CD14-positive monocyte (primary cell): Measurements from ENCODE around the gene MYL2. TPM values are rescaled to one million over a fixed set of nuclear protein-coding genes. Genes with fewer than 3 reads are reported as not detected.

ENCODE experiments used
- DNase-seq, 3 donors: peaks; one replicate each; pipeline ENCODE4 v3.0.0-alpha.2; 2011 to 2022
- H2AFZ ChIP-seq: 2 replicates; pipeline ENCODE4 v1.6.0; 2012; ENCODE audit warnings: mild to moderate bottlenecking, low read depth, low read length, inconsistent platforms; ENCODE audit not compliant: insufficient read depth, poor library complexity, severe bottlenecking
- H3K27ac ChIP-seq, 2 donors: 1 replicate in 1 of 2; 2 replicates in 1 of 2; pipeline ENCODE4 v1.5.1; 2012 to 2013; ENCODE audit warnings: low read length in 2 of 2, control low read depth in 1 of 2, inconsistent platforms in 1 of 2, low read depth in 1 of 2, mild to moderate bottlenecking in 1 of 2
- H3K27me3 ChIP-seq, 2 donors: one replicate each; pipeline versions ENCODE4 v1.6.0 to v1.6.1; 2011 to 2013; ENCODE audit warnings: low read length in 2 of 2; ENCODE audit not compliant: control insufficient read depth in 2 of 2, insufficient read depth in 2 of 2
- H3K36me3 ChIP-seq, 2 donors: replicated peaks in 1 of 2; 1 replicate in 1 of 2; 2 replicates in 1 of 2; pipeline versions ENCODE4 v1.5.1 to v1.6.1; 2012 to 2013; ENCODE audit warnings: low read length in 2 of 2, control low read depth in 1 of 2, inconsistent platforms in 1 of 2, mild to moderate bottlenecking in 1 of 2; ENCODE audit not compliant: insufficient read depth in 2 of 2, control insufficient read depth in 1 of 2
- H3K4me1 ChIP-seq, 2 donors: 1 replicate in 1 of 2; 2 replicates in 1 of 2; pipeline versions ENCODE4 v1.5.1 to v1.6.1; 2012 to 2013; ENCODE audit warnings: low read length in 2 of 2, control low read depth in 1 of 2, inconsistent platforms in 1 of 2, mild to moderate bottlenecking in 1 of 2, moderate library complexity in 1 of 2; ENCODE audit not compliant: insufficient read depth in 2 of 2, control insufficient read depth in 1 of 2
- H3K4me2 ChIP-seq: replicated peaks from 2 replicates; pipeline ENCODE3; 2012; ENCODE audit warnings: low read length, moderate library complexity, mild to moderate bottlenecking; ENCODE audit not compliant: poor library complexity, severe bottlenecking; ENCODE audit errors: extremely low read depth
- H3K4me3 ChIP-seq, 3 experiments: fragments of 200-600 bp in 1 of 3; sonication (generic) in 1 of 3; replicated peaks in 1 of 3; 1 replicate in 2 of 3; 2 replicates in 1 of 3; pipeline ENCODE4 v1.5.1; 2011 to 2013; ENCODE audit warnings: low read length in 3 of 3, mild to moderate bottlenecking in 3 of 3, control low read depth in 2 of 3, low read depth in 2 of 3, inconsistent platforms in 1 of 3, moderate library complexity in 1 of 3
- H3K79me2 ChIP-seq: 2 replicates; pipeline ENCODE4 v1.6.0; 2012; ENCODE audit warnings: mild to moderate bottlenecking, control low read depth, inconsistent platforms, low read length, moderate library complexity; ENCODE audit not compliant: insufficient read depth
- H3K9ac ChIP-seq: 2 replicates; pipeline ENCODE4 v1.6.0; 2017; ENCODE audit warnings: low read length, mild to moderate bottlenecking; ENCODE audit not compliant: insufficient read depth, poor library complexity, severe bottlenecking
- H3K9me3 ChIP-seq, 2 donors: replicated peaks in 1 of 2; 1 replicate in 1 of 2; 2 replicates in 1 of 2; pipeline versions ENCODE4 v1.5.1 to v1.6.1; 2012 to 2013; ENCODE audit warnings: low read length in 2 of 2, control low read depth in 1 of 2; ENCODE audit not compliant: control insufficient read depth in 1 of 2, insufficient read depth in 1 of 2
- H4K20me1 ChIP-seq: 2 replicates; pipeline ENCODE4 v1.6.0; 2012; ENCODE audit warnings: mild to moderate bottlenecking, low read length, control low read depth, moderate library complexity; ENCODE audit not compliant: insufficient read depth
- H3K27ac Mint-ChIP-seq, 7 donors: one replicate each; pipeline ENCODE4 v1.8.0; 2020; ENCODE audit warnings: mild to moderate bottlenecking in 7 of 7, mixed read lengths in 7 of 7, moderate library complexity in 6 of 7, inconsistent platforms in 2 of 7
- H3K27me3 Mint-ChIP-seq, 3 donors: one replicate each; pipeline ENCODE4 v1.8.0; 2021 to 2022; ENCODE audit warnings: low read depth in 3 of 3, mild to moderate bottlenecking in 3 of 3, mixed read lengths in 3 of 3, moderate library complexity in 3 of 3, inconsistent platforms in 1 of 3
- H3K36me3 Mint-ChIP-seq, 2 donors: one replicate each; pipeline ENCODE4 v1.8.0; 2020; ENCODE audit warnings: mixed read lengths in 2 of 2, inconsistent platforms in 1 of 2, mild to moderate bottlenecking in 1 of 2
- H3K4me1 Mint-ChIP-seq: one replicate; pipeline ENCODE4 v1.8.0; 2020; ENCODE audit warnings: mild to moderate bottlenecking, mixed read lengths
- H3K4me3 Mint-ChIP-seq, 2 donors: one replicate each; pipeline ENCODE4 v1.8.0; 2020; ENCODE audit warnings: mild to moderate bottlenecking in 2 of 2, mixed read lengths in 2 of 2, moderate library complexity in 1 of 2
- H3K9me3 Mint-ChIP-seq, 7 donors: one replicate each; pipeline ENCODE4 v1.8.0; 2020 to 2022; ENCODE audit warnings: mixed read lengths in 7 of 7, mild to moderate bottlenecking in 6 of 7, moderate library complexity in 6 of 7, inconsistent platforms in 2 of 7
- WGBS: methylation state at CpG from one replicate; pipeline ENCODE4 v1.1.5; 2013; ENCODE audit warnings: missing lambda C conversion rate; ENCODE audit not compliant: insufficient coverage; 5-methylcytosine and 5-hydroxymethylcytosine counted together
- intact Hi-C, 2 donors: fragments of 100-400 bp; cut with micrococcal nuclease; formaldehyde crosslinking; loops; one replicate each; pipeline versions ENCODE4 v1.15.0 to v1.15.1; 2023
- polyA plus RNA-seq, 3 donors: library from polyadenylated mRNA; depleted of rRNA in 1 of 3; unstranded in 2 of 3; stranded (reverse) in 1 of 3; fragments of 300-500 nt in 2 of 3; fragments of >200 nt in 1 of 3; fragmentation: Illumina TruSeq in 2 of 3; gene quantifications; 1 replicate in 2 of 3; 2 replicates in 1 of 3; pipeline ENCODE4 v1.2.3, GENCODE V29; 2012 to 2021
- TF ChIP-seq, protein P1 (sequence below): fragments of 200-600 bp; IDR thresholded peaks from one replicate; pipeline ENCODE4 v1.8.0; 2022; ENCODE audit warnings: antibody characterized with exemption, mild to moderate bottlenecking

MYL2 gene
- polyA plus RNA-seq, 3 donors = not detected

DNA sequence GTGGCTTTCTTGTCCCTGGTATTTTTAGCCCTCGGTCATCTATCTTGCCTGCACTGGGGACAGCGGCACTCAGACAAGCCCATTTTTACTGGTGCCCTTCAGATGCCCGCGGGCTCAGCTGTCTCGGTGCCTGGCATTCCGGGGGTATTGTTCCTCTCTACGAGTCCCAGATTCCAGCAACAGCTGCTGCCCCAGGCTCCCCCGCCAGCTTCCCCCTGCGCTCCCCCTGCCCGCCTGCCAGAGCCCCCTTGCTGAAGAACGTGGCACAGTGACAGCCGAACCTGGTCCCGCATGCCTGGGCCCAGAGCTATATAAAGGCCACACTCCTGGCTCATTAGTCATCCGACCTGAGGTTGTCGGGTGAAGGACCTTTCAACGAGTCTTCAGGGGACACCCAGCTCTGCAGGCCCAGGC is 10.9 kb upstream of the MYL2 start:
- Histone ChIP-seq H3K4me3 (no peak overlapping the region), H2AFZ (no peak overlapping the region), H3K4me1 (no peaks in the 10 kb centered on the region), H4K20me1 (no peaks in the 10 kb centered on the region), H3K79me2 (no peaks in the 10 kb centered on the region), H3K36me3 (no peaks in the 10 kb centered on the region), H3K9me3 (no peaks in the 10 kb centered on the region), H3K9ac (no peak overlapping the region), H3K27ac (no peak overlapping the region), H3K27me3 (no peaks in the 10 kb centered on the region), H3K4me2 (no peak overlapping the region)
- Mint-ChIP-seq H3K4me3 (no peak overlapping the region), H3K27me3 (peaks cover 2 to 5% (median 4%) of the 10 kb centered on the region in 3 donors), H3K27ac (no peak overlapping the region), H3K36me3 (no peaks in the 10 kb centered on the region), H3K4me1 (peaks cover 6% of the 10 kb centered on the region), H3K9me3 (no peaks in the 10 kb centered on the region)
- 85% methylated on average over 16 of the region's 16 CpGs for WGBS
- TF ChIP-seq, protein P1, sequence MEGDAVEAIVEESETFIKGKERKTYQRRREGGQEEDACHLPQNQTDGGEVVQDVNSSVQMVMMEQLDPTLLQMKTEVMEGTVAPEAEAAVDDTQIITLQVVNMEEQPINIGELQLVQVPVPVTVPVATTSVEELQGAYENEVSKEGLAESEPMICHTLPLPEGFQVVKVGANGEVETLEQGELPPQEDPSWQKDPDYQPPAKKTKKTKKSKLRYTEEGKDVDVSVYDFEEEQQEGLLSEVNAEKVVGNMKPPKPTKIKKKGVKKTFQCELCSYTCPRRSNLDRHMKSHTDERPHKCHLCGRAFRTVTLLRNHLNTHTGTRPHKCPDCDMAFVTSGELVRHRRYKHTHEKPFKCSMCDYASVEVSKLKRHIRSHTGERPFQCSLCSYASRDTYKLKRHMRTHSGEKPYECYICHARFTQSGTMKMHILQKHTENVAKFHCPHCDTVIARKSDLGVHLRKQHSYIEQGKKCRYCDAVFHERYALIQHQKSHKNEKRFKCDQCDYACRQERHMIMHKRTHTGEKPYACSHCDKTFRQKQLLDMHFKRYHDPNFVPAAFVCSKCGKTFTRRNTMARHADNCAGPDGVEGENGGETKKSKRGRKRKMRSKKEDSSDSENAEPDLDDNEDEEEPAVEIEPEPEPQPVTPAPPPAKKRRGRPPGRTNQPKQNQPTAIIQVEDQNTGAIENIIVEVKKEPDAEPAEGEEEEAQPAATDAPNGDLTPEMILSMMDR = no peak
- intact Hi-C loops = no loop called here
- no peak for DNase-seq

DNA sequence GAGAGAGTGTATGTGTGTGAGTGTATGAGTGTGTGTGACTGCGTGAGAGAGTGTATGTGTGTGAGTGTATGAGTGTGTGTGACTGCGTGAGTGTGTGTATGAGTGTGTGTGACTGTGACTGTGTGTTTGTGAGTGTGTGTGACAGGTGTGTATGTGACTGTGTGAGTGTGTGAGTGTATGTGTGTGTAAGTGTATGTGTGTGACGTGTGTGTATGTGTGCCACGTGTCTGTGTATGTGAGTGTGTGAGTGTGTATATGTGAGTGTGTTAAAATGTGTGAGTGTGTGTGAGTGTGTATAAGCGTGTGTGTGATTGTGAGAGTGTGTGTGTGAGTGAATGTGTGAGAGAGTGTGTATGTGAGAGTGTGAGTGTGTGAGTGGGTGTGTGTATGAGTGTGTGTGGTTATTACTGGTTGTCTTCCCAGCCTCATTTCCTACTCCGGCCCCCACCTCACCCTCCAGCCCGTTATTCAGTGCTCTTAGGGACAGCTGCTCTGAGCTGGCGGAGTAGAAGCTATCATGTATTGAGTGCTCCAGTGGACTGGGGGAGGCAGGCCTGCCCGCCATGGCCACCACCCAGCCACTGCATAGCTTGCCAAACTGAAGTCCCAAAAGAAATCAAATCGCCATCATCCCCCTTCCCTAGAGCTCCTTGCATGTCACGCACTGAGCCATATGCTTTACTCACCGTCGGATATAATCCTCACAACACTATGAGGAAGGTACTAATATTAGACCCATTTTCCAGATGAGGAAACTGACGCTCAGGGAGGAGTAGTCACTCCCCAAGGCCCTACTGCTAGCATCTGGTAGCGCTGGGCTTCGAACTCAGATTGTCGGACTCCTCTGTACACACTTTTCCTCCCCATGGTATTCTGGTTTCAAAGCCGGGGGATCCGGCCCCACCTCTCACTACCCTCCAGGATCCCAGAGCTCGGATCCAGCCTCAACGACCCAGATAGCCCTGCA is 10.3 kb upstream of the MYL2 start:
- H3K9me3 ChIP-seq = no peaks in the 10 kb centered on the region
- no peaks in the 10 kb centered on the region for H3K9me3 Mint-ChIP-seq
- H3K4me1 Mint-ChIP-seq = peaks cover 6% of the 10 kb centered on the region
- H3K4me3 ChIP-seq = no peak overlapping the region
- TF ChIP-seq, protein P1 = no peak
- no peak overlapping the region for H3K9ac ChIP-seq
- peak overlapping the region in 1 of 7 donors; percentile 11 for H3K27ac Mint-ChIP-seq
- no peaks in the 10 kb centered on the region for H3K27me3 ChIP-seq
- H3K36me3 Mint-ChIP-seq = no peaks in the 10 kb centered on the region
- no peaks in the 10 kb centered on the region for H3K4me1 ChIP-seq
- 95% methylated on average over 17 of the region's 21 CpGs for WGBS
- no peaks in the 10 kb centered on the region for H3K36me3 ChIP-seq
- no peak overlapping the region for H3K27ac ChIP-seq
- no peak overlapping the region for H2AFZ ChIP-seq
- no peak overlapping the region for H3K4me3 Mint-ChIP-seq
- H4K20me1 ChIP-seq = no peaks in the 10 kb centered on the region
- peaks cover 1 to 2% (median 1%) of the 10 kb centered on the region in 3 donors for H3K27me3 Mint-ChIP-seq
- intact Hi-C loops = no loop called here
- no peaks in the 10 kb centered on the region for H3K79me2 ChIP-seq
- DNase-seq = no peak
- no peak overlapping the region for H3K4me2 ChIP-seq
